ENCODE data around the gene TMEM120B.
A peak's percentile ranks its signal among the peaks of the same experiment; 100 is the strongest.
"Not testable (repeated sequence)": the region's sequence is repeated elsewhere in the genome, so short reads cannot be mapped to it uniquely, and the experiment has no call there.

The TMEM120B gene

GRCh38 chr12:121748571-121749265 is 36.2 kb downstream of the TMEM120B start:
- DNase-seq: peak; percentile 46

GRCh38 chr12:121749267-121749666 is 36.7 kb downstream of the TMEM120B start:
- DNase-seq: no peak

GRCh38 chr12:121750507-121750955 is 38.0 kb downstream of the TMEM120B start:
- no peak for DNase-seq

- no peak for DNase-seq
These were observed 38.5 kb downstream of the TMEM120B start for GRCh38 chr12:121751034-121751433.

GRCh38 chr12:121751749-121752351 is 39.3 kb downstream of the TMEM120B start:
- DNase-seq: no peak

GRCh38 chr12:121753844-121754264 is 41.3 kb downstream of the TMEM120B start:
- DNase-seq: no peak

GRCh38 chr12:121754836-121755235 is 42.3 kb downstream of the TMEM120B start:
- DNase-seq: no peak

- DNase-seq: no peak
These were observed 43.0 kb downstream of the TMEM120B start for GRCh38 chr12:121755591-121755990.

- not testable (repeated sequence) for DNase-seq
These were observed 46.0 kb downstream of the TMEM120B start for GRCh38 chr12:121758536-121758935.

- DNase-seq: no peak
These were observed 49.7 kb downstream of the TMEM120B start for GRCh38 chr12:121762269-121762668.

- DNase-seq: no peak
These were observed 52.3 kb downstream of the TMEM120B start for GRCh38 chr12:121764808-121765207.

- DNase-seq: no peak
These were observed 53.0 kb downstream of the TMEM120B start for GRCh38 chr12:121765573-121765972.

- DNase-seq: no peak
These were observed 53.9 kb downstream of the TMEM120B start for GRCh38 chr12:121766290-121767039.

GRCh38 chr12:121767525-121768016 is 55.0 kb downstream of the TMEM120B start:
- DNase-seq: no peak

GRCh38 chr12:121769297-121769830 is 56.8 kb downstream of the TMEM120B start:
- DNase-seq: no peak

- peak; percentile 51 to 64 for DNase-seq
These were observed 57.3 kb downstream of the TMEM120B start for GRCh38 chr12:121769831-121770301.

- no peak for DNase-seq
These were observed 57.8 kb downstream of the TMEM120B start for GRCh38 chr12:121770388-121770787.

GRCh38 chr12:121770813-121771625 is 58.5 kb downstream of the TMEM120B start:
- no peak for DNase-seq

- DNase-seq: peak; percentile 66 to 70
These were observed 60.6 kb downstream of the TMEM120B start for GRCh38 chr12:121773011-121773777.

- no peak for DNase-seq
These were observed 62.5 kb downstream of the TMEM120B start for GRCh38 chr12:121774968-121775474.

GRCh38 chr12:121775501-121775900 is 62.9 kb downstream of the TMEM120B start:
- DNase-seq: no peak
